WTC11 (cell line): ENCODE measurements around the gene ALMS1. TPM values are rescaled to one million over a fixed set of nuclear protein-coding genes. Genes with fewer than 3 reads are reported as not detected.
"Not testable (repeated sequence)": the region's sequence is repeated elsewhere in the genome, so short reads cannot be mapped to it uniquely, and the experiment has no call there.

Experiments used
- ATAC-seq: fragments of 200-7000 bp; cut with Tn5 transposase; 2 replicates; pipeline ENCODE4 v1.10.0; 2021; ENCODE audit warnings: mild to moderate bottlenecking, moderate library complexity
- CTCF ChIA-PET: fragments of 300-600 bp; sonication (Branson Sonifier 250); formaldehyde crosslinking; loops from one replicate; lab custom pipeline; 2021; ENCODE audit warnings: antibody characterized with exemption; lab: Charles Lee
- POLR2A ChIA-PET: fragments of 350-600 bp; sonication (Branson Sonifier 250); formaldehyde crosslinking; loops from one replicate; lab custom pipeline; 2021; ENCODE audit warnings: antibody characterized with exemption; lab: Charles Lee
- DNase-seq: peaks from one replicate; pipeline ENCODE4 v3.0.0; 2021; ENCODE audit warnings: low spot score
- H3K27ac Mint-ChIP-seq: 2 replicates; pipeline ENCODE4 v1.8.0; 2021; ENCODE audit warnings: mixed read lengths
- H3K27me3 Mint-ChIP-seq: 2 replicates; pipeline ENCODE4 v1.8.0; 2021; ENCODE audit warnings: low read depth, mild to moderate bottlenecking, moderate library complexity, mixed read lengths
- H3K36me3 Mint-ChIP-seq: 2 replicates; pipeline ENCODE4 v1.8.0; 2021; ENCODE audit warnings: mixed read lengths
- H3K4me1 Mint-ChIP-seq: 2 replicates; pipeline ENCODE4 v1.8.0; 2022; ENCODE audit warnings: mixed read lengths
- H3K4me3 Mint-ChIP-seq: 2 replicates; pipeline ENCODE4 v1.8.0; 2021; ENCODE audit warnings: mild to moderate bottlenecking, moderate library complexity, mixed read lengths
- H3K9me3 Mint-ChIP-seq: 2 replicates; pipeline ENCODE4 v1.8.0; 2021; ENCODE audit warnings: mixed read lengths
- ATF2 ChIP-seq: sonication (generic); formaldehyde crosslinking; IDR thresholded peaks from 2 replicates; pipeline ENCODE4 v1.8.1; 2022; ENCODE audit warnings: low read depth, missing genetic modification reagents, borderline replicate concordance
- E2F4 ChIP-seq: sonication (generic); formaldehyde crosslinking; IDR thresholded peaks from 2 replicates; pipeline ENCODE4 v1.8.1; 2022; ENCODE audit warnings: low read depth, mild to moderate bottlenecking, moderate library complexity, missing genetic modification reagents, borderline replicate concordance
- EMX1 ChIP-seq: fragments of 250-450 bp; sonication (Bioruptor Pico); IDR thresholded peaks from 2 replicates; pipeline ENCODE4 v1.8.0; 2021; ENCODE audit warnings: mild to moderate bottlenecking
- ETV6 ChIP-seq: sonication (generic); formaldehyde crosslinking; IDR thresholded peaks from 2 replicates; pipeline ENCODE4 v1.8.1; 2022; ENCODE audit warnings: mild to moderate bottlenecking, missing genetic modification reagents
- HMGA2 ChIP-seq: fragments of 250-450 bp; sonication (Bioruptor Pico); IDR thresholded peaks from 2 replicates; pipeline ENCODE4 v1.4.0; 2021; ENCODE audit warnings: mild to moderate bottlenecking, moderate library complexity
- MYBL2 ChIP-seq: sonication (generic); formaldehyde crosslinking; IDR thresholded peaks from 2 replicates; pipeline ENCODE4 v1.8.1; 2023; ENCODE audit warnings: mild to moderate bottlenecking, moderate library complexity, missing genetic modification reagents
- PREB ChIP-seq: sonication (generic); formaldehyde crosslinking; IDR thresholded peaks from 2 replicates; pipeline ENCODE4 v1.8.1; 2022; ENCODE audit warnings: mild to moderate bottlenecking, missing genetic modification reagents, moderate library complexity, borderline replicate concordance
- SMAD3 ChIP-seq: sonication (generic); formaldehyde crosslinking; IDR thresholded peaks from 2 replicates; pipeline ENCODE4 v1.8.0; 2022; ENCODE audit warnings: missing genetic modification reagents, mild to moderate bottlenecking, borderline replicate concordance
- SMAD4 ChIP-seq: sonication (generic); formaldehyde crosslinking; IDR thresholded peaks from 2 replicates; pipeline ENCODE4 v1.8.0; 2022; ENCODE audit warnings: mild to moderate bottlenecking, missing genetic modification reagents
- SOX15 ChIP-seq: fragments of 250-450 bp; sonication (Bioruptor Pico); IDR thresholded peaks from 2 replicates; pipeline ENCODE4 v1.9.0; 2021; ENCODE audit warnings: mild to moderate bottlenecking
- SP1 ChIP-seq: sonication (generic); formaldehyde crosslinking; conservative IDR thresholded peaks from 2 replicates; pipeline ENCODE4 v1.8.1; 2022; ENCODE audit warnings: missing genetic modification reagents
- STAT6 ChIP-seq: sonication (generic); formaldehyde crosslinking; conservative IDR thresholded peaks from 2 replicates; pipeline ENCODE4 v1.8.1; 2023; ENCODE audit warnings: mild to moderate bottlenecking, low read depth, missing genetic modification reagents, moderate library complexity
- USF2 ChIP-seq: sonication (generic); formaldehyde crosslinking; IDR thresholded peaks from 2 replicates; pipeline ENCODE4 v1.8.1; 2023; ENCODE audit warnings: mild to moderate bottlenecking, missing genetic modification reagents, moderate library complexity
- ZBTB43 ChIP-seq: sonication (generic); formaldehyde crosslinking; IDR thresholded peaks from 2 replicates; pipeline ENCODE4 v1.8.1; 2023; ENCODE audit warnings: mild to moderate bottlenecking, missing genetic modification reagents
- ZNF219 ChIP-seq: sonication (generic); formaldehyde crosslinking; IDR thresholded peaks from 2 replicates; pipeline ENCODE4 v1.8.0; 2023; ENCODE audit warnings: missing genetic modification reagents, mild to moderate bottlenecking, borderline replicate concordance
- ZNF232 ChIP-seq: sonication (generic); formaldehyde crosslinking; IDR thresholded peaks from 2 replicates; pipeline ENCODE4 v1.8.0; 2022; ENCODE audit warnings: mild to moderate bottlenecking, missing genetic modification reagents
- ZNF281 ChIP-seq: sonication (generic); formaldehyde crosslinking; IDR thresholded peaks from 2 replicates; pipeline ENCODE4 v1.8.0; 2023; ENCODE audit warnings: mild to moderate bottlenecking, missing genetic modification reagents
- ZNF317 ChIP-seq: sonication (generic); formaldehyde crosslinking; IDR thresholded peaks from 2 replicates; pipeline ENCODE4 v1.8.1; 2023; ENCODE audit warnings: low read depth, mild to moderate bottlenecking, moderate library complexity, missing genetic modification reagents, borderline replicate concordance
- total RNA-seq: library from RNA; stranded (reverse); gene quantifications from 3 replicates; pipeline ENCODE4 v1.2.3, GENCODE V29; 2021

ALMS1 gene
- total RNA-seq, 1 experiment from 2014 or later = 37.3 TPM

GRCh38 chr2:73642338-73643018 lies 256.8 kb downstream of the ALMS1 start, which contains the start of gene NAT8:
Gene NAT8, minus strand, starts transcription at chr2:73642422. Its CDS starts 794 bp downstream, at chr2:73641628.
- no peak for TF ChIP-seq E2F4 (CRISPR knock-in tag)
- no peak for TF ChIP-seq EMX1
- no peak for TF ChIP-seq ZNF219
- TF ChIP-seq STAT6 (CRISPR knock-in tag) = no peak
- no peak for TF ChIP-seq ZNF281 (CRISPR knock-in tag)
- TF ChIP-seq ZNF317 (CRISPR knock-in tag) = no peak
- TF ChIP-seq ETV6 (CRISPR knock-in tag) = no peak
- no peak for TF ChIP-seq USF2 (CRISPR knock-in tag)
- no peak for TF ChIP-seq PREB (CRISPR knock-in tag)
- TF ChIP-seq SOX15 (CRISPR knock-in tag) = no peak
- TF ChIP-seq ZNF232 (CRISPR knock-in tag) = no peak
- no peak for TF ChIP-seq MYBL2
- no peak for TF ChIP-seq SMAD3 (CRISPR knock-in tag)
- no peak for TF ChIP-seq SP1 (CRISPR knock-in tag)
- no peak for TF ChIP-seq ZBTB43 (CRISPR knock-in tag)
- no peak for TF ChIP-seq HMGA2 (CRISPR knock-in tag)
- TF ChIP-seq ATF2 (CRISPR knock-in tag) = no peak
- no peak for TF ChIP-seq SMAD4 (CRISPR knock-in tag)
- Mint-ChIP-seq H3K4me1 (no peaks in the 10 kb centered on the region), H3K36me3 (peaks cover 29% of the 10 kb centered on the region), H3K27ac (no peak within 1 kb of the TSS), H3K4me3 (no peak within 1 kb of the TSS), H3K9me3 (peaks cover 50% of the 10 kb centered on the region), H3K27me3 (peaks cover 68% of the 10 kb centered on the region)
- ATAC-seq (no peak), DNase-seq (no peak)
- CTCF ChIA-PET = no interaction called here
- POLR2A ChIA-PET = no interaction called here

GRCh38 chr2:73647690-73648089 lies 262.1 kb downstream of the ALMS1 start:
- H3K36me3 Mint-ChIP-seq, H3K4me1 Mint-ChIP-seq, H3K4me3 Mint-ChIP-seq, DNase-seq, POLR2A ChIA-PET, CTCF ChIA-PET, ATAC-seq, H3K27ac Mint-ChIP-seq: not testable (repeated sequence)
- H3K9me3 Mint-ChIP-seq = peaks cover 28% of the 10 kb centered on the region
- H3K27me3 Mint-ChIP-seq = peaks cover 53% of the 10 kb centered on the region
